GM10847 (cell line): ENCODE measurements around the gene NR2F2.

Source experiments
- POLR2A ChIP-seq: IDR thresholded peaks from 2 replicates; pipeline ENCODE4 v1.6.1; 2011; ENCODE audit not compliant: insufficient read length; ENCODE audit errors: extremely low read depth

Gene NR2F2

DNA sequence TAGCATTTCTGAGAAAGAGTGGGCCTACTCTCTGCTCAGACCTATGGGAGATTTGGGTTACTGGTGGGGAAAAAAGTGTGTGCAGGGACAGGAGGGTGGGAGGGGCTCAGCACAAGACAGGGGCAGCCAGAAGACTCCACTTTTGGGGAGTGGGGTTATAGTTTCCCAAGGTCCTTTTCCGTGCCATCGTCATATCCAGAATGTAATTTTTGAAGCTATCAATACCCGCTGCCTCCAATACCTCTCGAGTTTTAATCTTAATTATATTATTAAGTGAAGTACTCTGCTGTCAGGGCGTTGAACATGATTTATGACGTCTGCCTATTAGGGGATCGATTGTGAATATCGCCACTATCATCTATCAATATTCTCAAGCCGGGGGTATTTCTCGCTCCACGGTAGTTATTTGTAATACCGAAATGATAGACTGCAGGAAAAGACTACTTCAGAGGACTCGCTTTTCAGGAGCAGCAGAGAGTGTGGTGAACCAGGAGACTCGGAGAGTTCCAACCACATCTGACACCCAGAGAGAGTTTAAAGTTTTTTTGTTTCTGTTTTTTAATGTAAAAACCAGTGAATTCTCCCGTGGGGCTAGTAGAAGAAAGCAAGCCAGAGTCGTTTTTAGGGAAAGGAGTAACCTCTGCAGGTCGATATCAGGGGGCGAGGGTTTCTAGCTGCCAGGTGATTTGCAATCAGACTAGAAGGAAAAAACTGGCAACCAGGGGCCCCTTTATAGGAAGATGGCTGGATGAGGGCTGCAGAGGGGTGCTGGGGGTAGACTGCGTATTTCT is 20.6 kb downstream of the NR2F2 start:
- TF ChIP-seq POLR2A: no peak

DNA sequence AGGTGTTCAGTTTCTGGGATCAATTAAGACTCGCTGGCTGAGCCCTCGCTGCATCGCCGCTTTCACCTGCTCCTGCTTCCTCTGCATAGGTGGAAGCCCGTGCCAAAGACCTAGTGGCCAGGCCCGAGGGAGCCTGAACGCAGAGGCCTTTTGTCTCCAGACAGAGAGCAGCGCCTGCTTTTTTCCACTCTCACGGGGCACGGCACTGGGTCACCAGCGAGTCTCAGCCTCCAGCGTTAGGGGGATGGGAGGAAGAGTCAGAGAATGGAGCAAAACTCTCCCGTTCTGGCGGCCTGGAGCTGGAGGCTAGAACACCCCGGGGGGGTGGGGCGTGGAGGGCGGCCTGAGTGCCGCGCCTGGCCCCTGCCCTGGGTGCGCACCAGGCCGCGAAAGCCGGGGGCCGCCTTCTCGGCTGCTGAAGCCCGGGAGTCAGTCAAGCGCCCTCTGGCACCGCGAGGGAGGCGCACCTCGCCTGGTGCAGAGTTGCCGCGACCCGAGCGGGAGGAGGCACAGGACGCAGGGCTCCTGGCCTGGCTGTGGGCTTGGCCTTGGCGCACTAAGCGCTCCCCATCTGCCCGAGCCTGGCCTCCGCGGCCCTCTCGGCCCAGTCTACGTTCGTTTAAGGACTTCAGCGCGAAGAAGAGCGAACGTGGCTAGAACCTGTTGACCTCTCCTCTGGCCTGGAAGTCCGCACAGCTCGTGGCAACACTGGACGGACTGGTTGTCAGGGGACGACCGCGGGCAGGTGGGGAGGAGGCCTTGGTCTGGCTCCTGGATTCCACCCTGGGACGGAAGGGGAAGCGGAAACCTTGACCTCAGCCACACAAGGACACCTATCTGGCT is 21.5 kb downstream of the NR2F2 start:
- TF ChIP-seq POLR2A: no peak

DNA sequence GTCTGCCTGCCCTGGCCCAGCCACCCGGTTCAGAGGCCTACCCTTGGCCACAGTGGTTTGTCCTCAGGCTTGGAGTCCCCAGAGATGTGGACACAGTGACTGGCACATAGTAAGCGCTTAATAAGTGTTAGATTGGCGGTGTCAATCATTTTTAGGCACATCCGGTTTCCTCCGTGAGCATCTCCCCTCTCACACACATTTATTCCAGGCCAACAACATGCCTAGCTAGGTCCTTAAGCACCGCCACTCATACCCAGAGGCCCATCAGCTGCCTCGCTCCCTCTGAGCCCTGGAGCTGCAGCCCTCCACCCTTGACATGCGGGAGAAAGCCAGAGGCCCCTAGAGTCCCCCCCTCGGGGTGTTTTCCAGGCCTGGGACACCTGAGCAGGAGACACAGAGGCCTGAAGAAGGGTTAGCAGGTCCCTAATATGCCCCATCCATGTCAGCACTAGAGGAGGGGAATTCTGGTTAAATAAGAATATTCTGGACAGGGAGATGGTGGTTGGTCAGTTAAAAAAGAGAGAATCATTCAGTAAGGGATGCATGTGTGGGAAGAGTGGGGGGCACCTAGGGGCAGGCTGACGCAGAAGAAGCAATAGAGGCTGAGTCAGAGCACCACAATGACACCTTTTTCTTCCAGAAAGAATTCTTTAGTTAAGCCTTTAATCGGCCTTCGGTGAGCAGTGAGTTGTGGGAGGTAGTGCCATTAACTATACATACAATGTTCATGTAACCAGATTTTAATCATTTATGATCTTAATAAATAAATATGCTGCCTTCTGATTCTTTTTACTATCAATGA is 22.3 kb downstream of the NR2F2 start:
- no peak for TF ChIP-seq POLR2A

DNA sequence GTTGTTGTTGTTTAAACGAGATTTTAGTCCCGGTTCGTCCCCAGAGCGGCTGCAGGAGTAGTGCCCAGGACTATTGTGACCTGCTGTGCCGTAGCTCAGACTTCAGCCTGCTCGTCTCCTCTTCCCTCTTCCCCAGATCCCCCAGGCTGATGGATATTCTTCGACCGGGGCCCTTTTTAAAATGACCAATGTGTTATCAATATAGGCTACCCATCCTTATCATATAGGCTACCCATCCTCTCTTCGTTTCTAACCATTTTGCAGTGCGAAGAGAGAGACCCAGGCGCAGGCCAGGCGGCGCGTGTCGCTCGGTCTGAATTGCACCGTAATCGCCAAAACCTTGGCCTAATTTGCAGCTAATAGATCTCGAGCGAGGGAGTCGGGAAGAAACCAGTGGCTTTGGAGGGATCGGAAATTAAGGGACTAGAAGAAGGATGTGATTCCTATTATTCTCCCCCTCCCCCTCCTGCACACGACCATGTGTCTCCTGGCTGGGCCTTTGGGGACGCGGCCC is 23.0 kb downstream of the NR2F2 start:
- no peak for TF ChIP-seq POLR2A

DNA sequence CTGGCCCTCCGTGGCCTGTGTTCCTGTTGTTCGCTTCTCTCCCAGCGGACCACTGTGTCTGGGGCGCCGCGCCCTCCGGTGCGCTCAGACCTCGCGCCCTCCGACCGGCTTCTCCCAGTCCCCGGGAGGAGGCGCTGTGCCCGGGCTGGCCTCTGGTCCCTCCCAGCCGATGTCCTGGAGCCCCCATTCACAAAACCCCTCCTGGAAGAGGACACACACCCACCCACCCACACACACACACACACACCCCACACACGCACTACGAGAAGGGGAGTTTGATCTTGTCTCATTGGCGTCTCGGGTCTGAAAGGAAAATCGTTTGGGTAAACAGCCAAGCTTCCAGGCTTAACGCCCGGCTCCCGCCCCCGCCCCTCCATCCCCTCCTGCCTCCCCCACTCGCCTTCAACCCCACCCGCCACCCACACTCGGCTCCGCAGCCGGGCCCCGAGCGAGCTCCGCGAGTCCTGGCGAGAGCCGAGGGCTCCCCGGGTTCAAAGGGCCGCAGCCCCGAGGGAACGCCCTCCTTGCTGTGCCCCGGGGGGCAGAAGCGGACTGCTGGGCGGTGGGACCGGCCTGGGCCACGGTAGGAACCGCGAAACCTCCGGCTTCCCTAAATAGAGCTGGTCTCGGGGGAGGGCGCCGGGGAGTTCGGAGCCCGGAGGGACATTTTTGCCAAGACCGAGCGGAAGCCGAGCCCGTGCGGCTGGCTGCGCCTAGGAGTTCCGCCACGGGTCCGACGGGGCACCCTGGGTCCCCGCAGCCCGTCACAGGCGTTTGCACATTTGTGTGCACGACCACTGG is 23.6 kb downstream of the NR2F2 start:
- no peak for TF ChIP-seq POLR2A

DNA sequence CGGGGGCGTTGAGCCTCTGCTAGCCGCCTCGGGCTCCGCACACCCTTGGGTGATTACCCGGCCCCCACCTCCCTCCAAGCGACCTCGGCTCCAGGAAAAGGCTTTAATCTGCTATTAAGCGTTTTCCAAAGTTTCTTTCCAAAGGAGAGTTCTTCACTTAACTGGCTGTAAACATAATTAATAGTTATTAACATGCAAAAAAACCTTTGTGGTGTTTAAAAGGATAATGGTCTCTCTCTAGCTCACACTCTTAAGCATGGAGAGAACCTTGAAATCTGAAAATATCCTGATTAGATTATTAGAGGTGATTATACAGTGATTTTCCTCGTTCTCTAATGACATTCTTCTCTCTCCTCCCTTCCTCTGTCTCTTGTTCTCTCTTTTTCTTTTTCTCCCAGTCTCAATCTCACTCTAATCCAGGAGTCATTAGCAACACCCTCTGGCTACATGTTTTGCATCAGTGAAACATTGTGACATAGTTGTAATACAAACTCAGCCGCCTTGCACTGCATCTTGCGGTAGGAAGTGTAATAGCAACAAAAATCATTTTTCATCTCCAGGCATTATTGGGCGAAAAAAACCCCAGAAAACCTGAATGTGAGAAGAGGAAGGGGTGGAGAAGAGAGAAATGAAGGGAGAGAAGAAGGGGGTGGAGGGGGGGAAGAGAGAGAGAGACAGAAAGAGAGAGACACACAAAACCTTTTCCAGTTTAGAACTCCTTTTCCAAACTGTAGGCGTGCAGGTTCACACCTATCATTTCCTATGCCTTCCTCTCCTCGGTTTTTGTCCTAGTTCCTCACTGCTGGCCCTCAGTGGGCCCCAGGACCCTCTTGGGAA is 24.4 kb downstream of the NR2F2 start:
- TF ChIP-seq POLR2A: no peak

DNA sequence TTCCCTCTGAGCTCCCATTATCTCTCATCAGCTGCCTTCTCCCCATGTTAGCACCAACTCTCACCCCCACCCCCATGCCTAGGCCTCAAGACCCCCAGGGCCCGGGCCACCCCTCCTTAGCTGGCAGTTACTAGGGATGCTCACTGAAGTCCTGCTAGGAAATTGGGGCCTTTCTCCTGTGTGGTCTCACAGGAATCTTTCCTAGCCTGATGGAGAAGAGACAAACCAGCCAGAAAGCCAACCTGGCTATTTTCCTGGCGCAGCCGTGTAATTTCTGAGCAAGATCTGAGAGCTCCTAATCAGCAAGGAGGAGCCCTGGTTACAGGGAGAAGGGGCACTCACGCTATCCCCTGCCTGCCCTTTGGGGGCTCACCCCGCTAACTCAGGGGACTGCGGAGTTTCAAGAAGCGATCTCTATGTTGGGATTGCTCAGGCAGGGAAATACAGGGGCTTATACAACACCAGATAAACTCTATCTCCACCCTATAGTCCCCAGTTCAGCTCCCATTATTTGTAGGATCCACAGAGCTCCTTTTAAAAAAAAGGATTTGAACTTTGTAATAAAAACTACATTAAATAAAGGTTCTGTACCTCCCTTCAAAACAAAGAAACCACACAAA is 25.2 kb downstream of the NR2F2 start:
- TF ChIP-seq POLR2A: no peak

DNA sequence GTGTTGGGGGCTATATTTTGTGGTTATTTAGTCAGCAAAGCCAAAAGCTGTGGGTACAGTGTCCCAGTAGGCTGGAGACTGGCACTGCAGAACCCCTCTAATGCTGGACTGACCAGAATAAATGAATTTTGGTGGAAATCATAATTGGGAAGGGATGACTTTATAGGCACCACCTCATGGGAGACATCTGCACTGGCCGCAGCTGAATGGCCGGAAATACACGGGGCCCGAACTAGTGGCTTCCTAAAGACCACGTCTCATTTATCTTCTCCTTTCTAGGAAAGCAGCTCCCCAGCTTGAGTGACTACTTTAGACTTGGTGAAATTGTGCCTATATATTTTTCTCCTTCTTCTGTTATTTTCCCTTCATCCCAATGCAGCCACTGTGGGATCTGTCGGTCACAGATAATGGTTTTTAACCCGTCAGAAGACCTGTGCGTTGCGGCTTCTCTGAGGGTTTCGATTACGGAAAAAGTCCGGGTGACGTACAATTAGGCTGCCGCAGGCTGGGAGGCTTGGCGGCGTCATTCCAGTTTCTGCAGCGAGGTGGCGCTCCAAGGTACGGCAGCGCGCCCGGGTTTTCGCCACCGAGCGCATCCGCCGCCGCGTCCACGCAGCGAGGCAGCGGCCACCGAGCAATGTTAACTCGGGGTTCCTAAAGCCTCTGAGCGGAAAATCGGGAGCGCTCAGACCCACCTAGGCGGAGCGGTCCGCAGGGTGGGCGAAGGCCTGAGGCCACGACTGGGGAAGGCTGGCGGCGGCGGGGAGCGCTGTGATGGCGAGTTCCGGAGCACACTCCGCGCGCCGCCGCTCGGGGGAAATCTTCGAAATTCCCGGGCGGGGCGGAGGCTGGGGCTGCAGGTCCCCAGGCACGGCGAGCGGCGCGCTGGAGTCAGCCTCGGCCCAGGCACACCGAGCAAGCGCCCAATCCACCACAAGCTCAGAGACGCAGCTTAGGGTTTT is 26.3 kb downstream of the NR2F2 start:
- TF ChIP-seq POLR2A: no peak

DNA sequence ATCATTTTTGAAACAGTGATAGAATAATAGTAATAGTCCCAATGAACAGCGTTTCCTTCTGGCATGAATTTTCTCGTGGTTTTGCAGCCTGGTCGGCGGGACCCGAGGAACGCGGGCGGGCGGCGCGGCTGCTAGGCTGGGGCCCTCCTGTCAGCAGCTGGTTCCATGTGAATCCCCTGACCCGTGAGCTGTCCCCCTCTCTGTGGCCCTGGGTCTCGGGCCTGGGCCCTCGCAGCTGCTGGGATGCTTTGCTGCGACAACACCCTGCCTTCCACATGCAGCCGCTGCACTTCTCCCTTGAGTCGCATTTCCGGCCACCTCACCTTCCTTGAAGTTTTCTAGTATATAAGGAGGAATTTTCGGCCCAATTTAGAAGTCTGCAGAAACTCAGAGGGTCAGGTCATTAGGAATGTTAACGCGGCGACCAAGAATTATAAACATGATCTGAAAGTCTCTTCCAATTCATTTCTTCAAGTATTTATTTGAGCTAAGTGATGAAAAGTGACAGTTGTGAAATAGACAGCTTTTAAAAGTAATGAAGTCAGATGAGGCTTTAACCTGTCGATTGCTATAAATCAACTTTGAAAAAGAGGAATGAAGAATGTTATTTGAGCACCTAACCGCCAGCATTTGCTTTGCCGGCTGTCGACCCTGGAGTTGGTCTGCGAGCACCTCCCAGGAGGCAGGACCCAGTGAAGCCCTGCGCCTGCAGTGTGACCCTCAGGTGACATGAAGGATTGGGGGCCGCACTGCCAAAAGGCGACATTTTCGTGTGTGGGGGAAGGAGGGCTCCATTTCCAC is 27.7 kb downstream of the NR2F2 start:
- no peak for TF ChIP-seq POLR2A

DNA sequence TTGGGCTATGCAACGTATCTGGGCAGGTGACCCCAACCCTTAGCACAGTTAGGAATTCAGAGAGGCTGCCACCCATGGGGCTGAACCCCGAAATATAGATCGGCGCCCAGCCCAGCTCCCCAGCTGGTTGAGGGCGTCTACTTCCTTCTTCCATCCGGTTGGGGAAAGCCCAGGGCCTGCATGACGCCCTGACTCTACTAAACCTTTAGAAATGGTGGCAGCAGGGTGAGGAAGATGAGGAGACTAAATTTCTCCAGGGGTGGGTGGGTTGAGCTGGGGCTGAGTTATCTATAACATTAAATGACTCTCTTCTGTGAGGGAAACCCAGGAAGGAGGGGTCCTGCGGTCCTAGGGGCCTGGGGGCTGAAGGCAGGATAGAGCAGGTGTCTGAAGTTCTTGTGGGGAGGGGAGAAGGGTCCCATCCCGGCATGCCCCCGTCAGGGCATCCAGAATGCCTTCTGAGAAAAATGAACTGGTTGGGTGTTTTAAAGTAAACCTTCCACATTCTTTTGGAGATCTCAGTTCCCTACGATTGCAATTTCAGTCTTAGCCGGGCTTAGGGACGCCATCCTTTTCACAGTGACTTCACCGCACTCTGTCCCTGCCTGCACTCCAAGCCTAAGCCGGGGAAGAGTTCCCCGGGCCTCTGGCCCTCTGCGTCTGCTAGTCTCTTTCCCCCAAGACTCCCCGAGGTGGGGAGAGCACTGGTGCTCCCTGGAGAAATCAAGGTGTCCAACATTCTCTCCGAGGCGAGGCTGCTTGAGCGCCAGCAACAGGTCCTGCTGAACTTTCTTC is 28.5 kb downstream of the NR2F2 start:
- no peak for TF ChIP-seq POLR2A
